Measurements from ENCODE around the gene PPP1R1A.

GRCh38 chr12:54616933-54617680, 28.6 kb upstream of the PPP1R1A start:
- TF ChIP-seq SPI1 (IDR thresholded peaks at IDR 0.05; ENCODE audit: low read depth, low read length) (no peak; the same call in 1 of the 2 replicates), POLR2A (IDR thresholded peaks at IDR 0.05; ENCODE audit: low read depth, low read length) (no peak), POLR2AphosphoS5 (IDR thresholded peaks at IDR 0.05; ENCODE audit: low read depth, low read length) (no peak)
